ENCODE measurements around the gene ABCD4.

ABCD4 gene

DNA sequence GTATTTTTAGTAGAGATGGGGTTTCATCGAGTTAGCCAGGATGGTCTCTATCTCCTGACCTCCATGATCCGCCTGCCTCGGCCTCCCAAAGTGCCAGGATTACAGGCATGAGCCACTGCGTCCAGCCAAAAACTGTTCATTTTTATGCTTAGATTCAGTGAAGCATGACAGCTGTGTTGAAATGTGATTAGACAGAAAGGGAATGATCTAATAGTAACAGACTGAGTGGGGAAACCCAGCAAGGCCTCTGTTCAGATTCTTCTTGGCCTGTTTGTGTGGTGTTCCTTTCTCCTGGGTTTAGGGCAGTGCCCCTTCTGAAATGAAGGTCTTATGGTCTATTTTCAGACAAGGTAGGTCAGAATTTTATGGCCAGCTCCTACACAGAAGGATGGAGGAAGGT, 11.8 kb upstream of the ABCD4 start:
- H3K9me3 ChIP-seq (ENCODE audit: severe bottlenecking) = no peaks in the 10 kb centered on the region
- no peak overlapping the region for H3K4me3 ChIP-seq (ENCODE audit: severe bottlenecking)
- ATAC-seq (ENCODE audit: low read depth) = no peak
- no peak for DNase-seq (ENCODE audit: low spot score)
- H3K4me1 ChIP-seq (ENCODE audit: insufficient read depth, poor library complexity, severe bottlenecking) = no peaks in the 10 kb centered on the region
- H3K27ac ChIP-seq (ENCODE audit: poor library complexity, severe bottlenecking) = no peak overlapping the region
- TF ChIP-seq, protein P1, sequence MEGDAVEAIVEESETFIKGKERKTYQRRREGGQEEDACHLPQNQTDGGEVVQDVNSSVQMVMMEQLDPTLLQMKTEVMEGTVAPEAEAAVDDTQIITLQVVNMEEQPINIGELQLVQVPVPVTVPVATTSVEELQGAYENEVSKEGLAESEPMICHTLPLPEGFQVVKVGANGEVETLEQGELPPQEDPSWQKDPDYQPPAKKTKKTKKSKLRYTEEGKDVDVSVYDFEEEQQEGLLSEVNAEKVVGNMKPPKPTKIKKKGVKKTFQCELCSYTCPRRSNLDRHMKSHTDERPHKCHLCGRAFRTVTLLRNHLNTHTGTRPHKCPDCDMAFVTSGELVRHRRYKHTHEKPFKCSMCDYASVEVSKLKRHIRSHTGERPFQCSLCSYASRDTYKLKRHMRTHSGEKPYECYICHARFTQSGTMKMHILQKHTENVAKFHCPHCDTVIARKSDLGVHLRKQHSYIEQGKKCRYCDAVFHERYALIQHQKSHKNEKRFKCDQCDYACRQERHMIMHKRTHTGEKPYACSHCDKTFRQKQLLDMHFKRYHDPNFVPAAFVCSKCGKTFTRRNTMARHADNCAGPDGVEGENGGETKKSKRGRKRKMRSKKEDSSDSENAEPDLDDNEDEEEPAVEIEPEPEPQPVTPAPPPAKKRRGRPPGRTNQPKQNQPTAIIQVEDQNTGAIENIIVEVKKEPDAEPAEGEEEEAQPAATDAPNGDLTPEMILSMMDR (IDR thresholded peaks at IDR 0.05; ENCODE audit: poor library complexity, severe bottlenecking) = no peak
- H3K27me3 ChIP-seq (ENCODE audit: insufficient read depth, poor library complexity, severe bottlenecking) = no peaks in the 10 kb centered on the region
- H3K36me3 ChIP-seq (ENCODE audit: low read depth) = no peaks in the 10 kb centered on the region

DNA sequence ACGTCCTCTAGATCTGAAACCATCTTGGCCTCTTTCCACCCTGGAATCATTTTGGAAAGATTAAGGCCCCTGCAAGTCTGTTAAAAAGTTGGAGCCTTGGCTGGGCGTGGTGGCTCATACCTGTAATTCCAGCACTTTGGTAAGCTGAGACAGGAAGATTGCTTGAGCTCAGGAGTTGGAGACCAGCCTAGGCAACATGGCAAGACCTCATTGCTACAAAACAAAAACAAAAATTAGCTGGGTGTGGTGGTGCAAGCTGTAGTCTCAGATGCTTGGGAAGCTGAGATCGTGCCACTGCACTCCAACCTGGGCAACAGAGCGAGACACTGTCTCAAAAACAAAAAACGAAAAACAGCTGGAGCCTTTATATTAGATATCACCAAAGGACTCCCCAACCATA, 10.9 kb upstream of the ABCD4 start:
- H3K4me3 ChIP-seq (ENCODE audit: severe bottlenecking) = no peak overlapping the region
- H3K9me3 ChIP-seq (ENCODE audit: severe bottlenecking) = no peaks in the 10 kb centered on the region
- ATAC-seq (ENCODE audit: low read depth) = no peak
- no peaks in the 10 kb centered on the region for H3K27me3 ChIP-seq (ENCODE audit: insufficient read depth, poor library complexity, severe bottlenecking)
- H3K36me3 ChIP-seq (ENCODE audit: low read depth) = no peaks in the 10 kb centered on the region
- no peak overlapping the region for H3K27ac ChIP-seq (ENCODE audit: poor library complexity, severe bottlenecking)
- TF ChIP-seq, protein P1 (IDR thresholded peaks at IDR 0.05; ENCODE audit: poor library complexity, severe bottlenecking) = no peak
- no peaks in the 10 kb centered on the region for H3K4me1 ChIP-seq (ENCODE audit: insufficient read depth, poor library complexity, severe bottlenecking)
- no peak for DNase-seq (ENCODE audit: low spot score)

DNA sequence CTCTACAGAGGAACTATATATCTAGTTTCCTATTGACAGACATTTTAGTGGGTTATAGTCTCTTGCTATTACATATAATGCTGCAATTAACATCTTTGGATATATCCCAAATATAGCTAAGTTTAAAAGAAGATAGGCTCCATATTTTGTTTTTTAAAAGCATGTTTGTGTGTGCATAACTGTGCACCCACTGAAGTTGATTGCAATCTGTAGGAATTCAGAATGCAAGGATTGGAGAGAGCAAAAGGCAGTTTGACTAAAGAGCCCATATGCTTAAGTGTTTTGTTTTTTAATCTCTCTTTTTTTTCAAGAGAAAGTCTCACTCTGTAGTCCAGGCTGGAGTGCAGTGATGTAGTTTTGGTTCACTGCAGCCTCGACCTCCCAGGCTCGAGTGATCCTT, 9.4 kb upstream of the ABCD4 start:
- no peak for DNase-seq (ENCODE audit: low spot score)
- H3K9me3 ChIP-seq (ENCODE audit: severe bottlenecking) = no peaks in the 10 kb centered on the region
- no peak overlapping the region for H3K27ac ChIP-seq (ENCODE audit: poor library complexity, severe bottlenecking)
- no peak overlapping the region for H3K4me3 ChIP-seq (ENCODE audit: severe bottlenecking)
- no peaks in the 10 kb centered on the region for H3K27me3 ChIP-seq (ENCODE audit: insufficient read depth, poor library complexity, severe bottlenecking)
- TF ChIP-seq, protein P1 (IDR thresholded peaks at IDR 0.05; ENCODE audit: poor library complexity, severe bottlenecking) = no peak
- no peak for ATAC-seq (ENCODE audit: low read depth)
- no peaks in the 10 kb centered on the region for H3K4me1 ChIP-seq (ENCODE audit: insufficient read depth, poor library complexity, severe bottlenecking)
- no peaks in the 10 kb centered on the region for H3K36me3 ChIP-seq (ENCODE audit: low read depth)

DNA sequence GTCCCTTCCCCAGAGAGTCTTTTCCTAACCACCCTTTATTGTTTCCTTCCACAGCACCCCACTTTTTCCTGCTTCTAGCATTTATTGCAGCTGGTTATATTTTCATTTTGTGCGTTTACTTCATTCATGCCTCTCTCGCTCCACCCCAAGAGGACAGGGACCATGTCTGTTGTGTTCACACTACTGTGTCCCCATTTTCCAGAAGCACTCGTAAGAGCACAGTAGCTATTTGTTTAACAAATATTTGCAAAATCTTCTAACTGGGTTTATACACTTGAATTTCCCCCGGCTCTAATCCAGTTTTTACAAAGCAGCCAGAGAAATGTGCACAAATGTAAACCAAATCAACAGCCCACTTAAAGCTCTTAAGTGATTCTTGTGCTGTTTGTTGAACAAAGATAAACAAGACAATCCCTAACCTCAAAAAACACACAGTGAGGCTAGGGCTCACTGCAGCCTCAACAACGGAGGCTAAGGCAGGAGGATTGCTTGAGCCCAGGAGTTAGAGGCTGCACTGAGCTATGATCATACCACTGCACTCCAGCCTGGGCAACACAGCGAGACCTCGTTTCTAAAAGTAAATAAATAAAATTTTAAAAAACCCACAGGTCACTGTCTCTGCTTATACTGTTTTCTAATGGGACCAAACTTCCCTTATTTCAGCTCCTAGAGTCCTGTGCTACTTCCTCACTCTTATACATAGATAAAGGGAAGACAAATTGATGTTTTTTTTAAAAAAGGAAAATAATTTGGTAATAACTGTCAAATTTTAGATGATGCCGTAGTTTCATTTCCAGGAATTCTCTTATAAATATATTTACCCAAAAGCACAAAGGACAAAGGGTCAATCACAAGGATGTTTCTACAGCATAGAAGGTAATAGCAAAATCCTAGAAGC, 6.6 kb upstream of the ABCD4 start:
- Histone ChIP-seq H3K9me3 (ENCODE audit: severe bottlenecking) (no peaks in the 10 kb centered on the region), H3K4me1 (ENCODE audit: insufficient read depth, poor library complexity, severe bottlenecking) (no peaks in the 10 kb centered on the region), H3K36me3 (ENCODE audit: low read depth) (no peaks in the 10 kb centered on the region), H3K27ac (ENCODE audit: poor library complexity, severe bottlenecking) (no peak overlapping the region), H3K27me3 (ENCODE audit: insufficient read depth, poor library complexity, severe bottlenecking) (no peaks in the 10 kb centered on the region), H3K4me3 (ENCODE audit: severe bottlenecking) (no peak overlapping the region)
- ATAC-seq (ENCODE audit: low read depth) (no peak), DNase-seq (ENCODE audit: low spot score) (no peak)
- TF ChIP-seq, protein P1 (IDR thresholded peaks at IDR 0.05; ENCODE audit: poor library complexity, severe bottlenecking) = no peak

DNA sequence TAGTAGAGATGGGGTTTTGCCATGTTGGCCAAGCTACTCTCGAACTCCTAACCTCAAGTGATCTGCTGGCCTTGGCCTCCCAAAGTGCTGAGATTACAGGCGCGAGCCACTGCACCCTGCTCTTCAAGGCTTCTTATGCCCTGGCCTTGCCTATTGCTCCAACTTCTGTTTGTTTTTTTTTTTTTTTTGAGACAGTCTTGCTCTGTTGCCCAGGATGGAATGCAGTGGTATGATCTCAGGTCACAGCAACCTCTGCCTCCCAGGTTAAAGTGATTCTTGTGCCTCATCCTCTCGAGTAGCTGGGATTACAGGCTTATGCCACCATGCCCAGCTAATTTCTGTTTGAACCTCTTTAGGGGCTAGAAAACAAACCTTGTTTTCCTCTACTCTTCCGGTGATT, 6.0 kb upstream of the ABCD4 start:
- Histone ChIP-seq H3K27ac (ENCODE audit: poor library complexity, severe bottlenecking) (no peak overlapping the region), H3K4me3 (ENCODE audit: severe bottlenecking) (no peak overlapping the region), H3K27me3 (ENCODE audit: insufficient read depth, poor library complexity, severe bottlenecking) (no peaks in the 10 kb centered on the region), H3K4me1 (ENCODE audit: insufficient read depth, poor library complexity, severe bottlenecking) (no peaks in the 10 kb centered on the region), H3K9me3 (ENCODE audit: severe bottlenecking) (no peaks in the 10 kb centered on the region), H3K36me3 (ENCODE audit: low read depth) (no peaks in the 10 kb centered on the region)
- no peak for DNase-seq (ENCODE audit: low spot score)
- TF ChIP-seq, protein P1 (IDR thresholded peaks at IDR 0.05; ENCODE audit: poor library complexity, severe bottlenecking) = no peak
- no peak for ATAC-seq (ENCODE audit: low read depth)
